Liver (tissue), 9 donors: ENCODE measurements around the gene CDON. TPM values are rescaled to one million over a fixed set of nuclear protein-coding genes. Genes with fewer than 3 reads are reported as not detected.

Source experiments
- DNase-seq: peaks from one replicate; pipeline ENCODE4 v3.0.0-alpha.2; 2017; ENCODE audit warnings: low spot score
- H3K27ac ChIP-seq, 2 donors: one replicate each; pipeline ENCODE4 v1.7.0; 2013; ENCODE audit warnings: inconsistent platforms in 2 of 2, low read length in 2 of 2, control low read depth in 1 of 2, low read depth in 1 of 2, mild to moderate bottlenecking in 1 of 2
- H3K27me3 ChIP-seq, 4 donors: one replicate each; pipeline versions ENCODE4 v1.6.1 to v1.7.0; 2013; ENCODE audit warnings: low read length in 3 of 4, inconsistent platforms in 1 of 4, mild to moderate bottlenecking in 1 of 4, moderate library complexity in 1 of 4; ENCODE audit not compliant: control insufficient read depth in 4 of 4, insufficient read depth in 4 of 4
- H3K36me3 ChIP-seq, 4 donors: one replicate each; pipeline versions ENCODE4 v1.6.1 to v1.7.0; 2013; ENCODE audit warnings: low read length in 3 of 4, mild to moderate bottlenecking in 3 of 4, low read depth in 1 of 4, moderate library complexity in 1 of 4; ENCODE audit not compliant: control insufficient read depth in 4 of 4, insufficient read depth in 3 of 4
- H3K4me1 ChIP-seq, 4 donors: one replicate each; pipeline versions ENCODE4 v1.6.1 to v1.7.0; 2013; ENCODE audit warnings: low read length in 3 of 4, mild to moderate bottlenecking in 3 of 4, moderate library complexity in 1 of 4; ENCODE audit not compliant: control insufficient read depth in 4 of 4, insufficient read depth in 4 of 4
- H3K4me3 ChIP-seq, 3 donors: one replicate each; pipeline versions ENCODE4 v1.6.1 to v1.7.0; 2013; ENCODE audit warnings: low read length in 3 of 3, control low read depth in 1 of 3, low read depth in 1 of 3, mild to moderate bottlenecking in 1 of 3
- H3K9ac ChIP-seq, 2 donors: one replicate each; pipeline ENCODE4 v1.7.0; 2013; ENCODE audit warnings: low read length in 2 of 2, mild to moderate bottlenecking in 2 of 2, moderate library complexity in 2 of 2, control low read depth in 1 of 2, low read depth in 1 of 2
- H3K9me3 ChIP-seq, 4 donors: one replicate each; pipeline versions ENCODE4 v1.6.1 to v1.7.0; 2013; ENCODE audit warnings: low read length in 3 of 4; ENCODE audit not compliant: control insufficient read depth in 4 of 4
- ATF3 ChIP-seq: IDR thresholded peaks from 2 replicates; pipeline ENCODE4 v1.6.1; 2016; ENCODE audit warnings: antibody characterized with exemption
- EGR1 ChIP-seq, 2 donors: IDR thresholded peaks; 2 replicates each; pipeline ENCODE4 v1.6.1; 2016 to 2018; ENCODE audit warnings: antibody characterized with exemption in 2 of 2, low read depth in 2 of 2
- FOXA1 ChIP-seq: IDR thresholded peaks from 2 replicates; pipeline ENCODE4 v1.6.1; 2016; ENCODE audit warnings: antibody characterized with exemption
- FOXA2 ChIP-seq: IDR thresholded peaks from 2 replicates; pipeline ENCODE4 v1.6.1; 2016; ENCODE audit warnings: antibody characterized with exemption
- GABPA ChIP-seq, 2 donors: IDR thresholded peaks in 1 of 2; conservative IDR thresholded peaks in 1 of 2; 2 replicates each; pipeline ENCODE4 v1.6.1; 2016; ENCODE audit warnings: antibody characterized with exemption in 2 of 2, mild to moderate bottlenecking in 1 of 2, moderate library complexity in 1 of 2
- HNF4A ChIP-seq, 2 donors: conservative IDR thresholded peaks; 2 replicates each; pipeline ENCODE4 v1.6.1; 2016; ENCODE audit warnings: antibody characterized with exemption in 2 of 2, mild to moderate bottlenecking in 2 of 2
- HNF4G ChIP-seq: IDR thresholded peaks from 2 replicates; pipeline ENCODE4 v1.6.1; 2016; ENCODE audit warnings: antibody characterized with exemption
- JUND ChIP-seq, 2 donors: IDR thresholded peaks; 2 replicates each; pipeline ENCODE4 v1.6.1; 2016; ENCODE audit warnings: antibody characterized with exemption in 2 of 2
- NR2F2 ChIP-seq: IDR thresholded peaks from 2 replicates; pipeline ENCODE4 v1.6.1; 2016; ENCODE audit warnings: antibody characterized with exemption
- RAD21 ChIP-seq, 2 donors: IDR thresholded peaks; 2 replicates each; pipeline ENCODE4 v1.6.1; 2016; ENCODE audit warnings: antibody characterized with exemption in 2 of 2, mild to moderate bottlenecking in 2 of 2
- REST ChIP-seq: IDR thresholded peaks from 2 replicates; pipeline ENCODE4 v1.6.1; 2016; ENCODE audit warnings: antibody characterized with exemption, mild to moderate bottlenecking
- SP1 ChIP-seq: IDR thresholded peaks from 2 replicates; pipeline ENCODE4 v1.6.1; 2018; ENCODE audit warnings: antibody characterized with exemption, mild to moderate bottlenecking
- YY1 ChIP-seq: IDR thresholded peaks from 2 replicates; pipeline ENCODE4 v1.6.1; 2016; ENCODE audit warnings: antibody characterized with exemption, mild to moderate bottlenecking
- WGBS: extraction: QIAGEN DNeasy Blood & Tissue Kit; methylation state at CpG from one replicate; pipeline ENCODE4 v1.1.7; 2013; 5-methylcytosine and 5-hydroxymethylcytosine counted together
- polyA plus RNA-seq, 2 donors: library from polyadenylated mRNA; stranded (reverse) in 1 of 2; unstranded in 1 of 2; fragments of 200-250 nt in 1 of 2; fragments of >200 nt in 1 of 2; fragmentation: Nextera tagmentation in 1 of 2; extraction: Ambion mirVana in 1 of 2; gene quantifications; one replicate each; pipeline versions ENCODE4 v1.2.1 to v1.2.3, GENCODE V29; 2013 to 2015
- total RNA-seq, 2 donors: library from RNA; depleted of rRNA; stranded (reverse); fragments of >200 nt; gene quantifications; one replicate each; pipeline ENCODE4 v1.2.3, GENCODE V29; 2014
- TF ChIP-seq, protein P1 (sequence below): fragments of 150-350 bp; IDR thresholded peaks from 2 replicates; pipeline ENCODE4 v1.5.1; 2017; ENCODE audit warnings: improper control_type of control experiment, low read depth, low read length; ENCODE audit not compliant: missing input control
- TF ChIP-seq, protein P2 (sequence below): IDR thresholded peaks from 2 replicates; pipeline ENCODE4 v1.6.1; 2016; ENCODE audit warnings: antibody characterized with exemption
- donor health status: healthy.
- donor health status: healthy.
- donor health status: healthy.
- donor health status: healthy.
- donor health status: healthy.

Gene CDON
- total and polyA plus RNA-seq, 4 donors, result 0.69 to 7.4 (median 3.9) TPM

GRCh38 chr11:126034039-126034932 is 28.4 kb downstream of the CDON start (continued):
- no peak for TF ChIP-seq REST

GRCh38 chr11:126032375-126032774 is 30.3 kb downstream of the CDON start:
- Histone ChIP-seq H3K27ac (no peak overlapping the region), H3K9ac (no peak overlapping the region), H3K27me3 (no peaks in the 10 kb centered on the region), H3K4me1 (peaks cover 0 to 10% (median 6%) of the 10 kb centered on the region in 4 donors), H3K4me3 (no peak overlapping the region), H3K9me3 (no peaks in the 10 kb centered on the region), H3K36me3 (no peaks in the 10 kb centered on the region)
- no peak for DNase-seq
- WGBS, result 94% methylated on average over 7 of the region's 7 CpGs
- TF ChIP-seq, protein P1, sequence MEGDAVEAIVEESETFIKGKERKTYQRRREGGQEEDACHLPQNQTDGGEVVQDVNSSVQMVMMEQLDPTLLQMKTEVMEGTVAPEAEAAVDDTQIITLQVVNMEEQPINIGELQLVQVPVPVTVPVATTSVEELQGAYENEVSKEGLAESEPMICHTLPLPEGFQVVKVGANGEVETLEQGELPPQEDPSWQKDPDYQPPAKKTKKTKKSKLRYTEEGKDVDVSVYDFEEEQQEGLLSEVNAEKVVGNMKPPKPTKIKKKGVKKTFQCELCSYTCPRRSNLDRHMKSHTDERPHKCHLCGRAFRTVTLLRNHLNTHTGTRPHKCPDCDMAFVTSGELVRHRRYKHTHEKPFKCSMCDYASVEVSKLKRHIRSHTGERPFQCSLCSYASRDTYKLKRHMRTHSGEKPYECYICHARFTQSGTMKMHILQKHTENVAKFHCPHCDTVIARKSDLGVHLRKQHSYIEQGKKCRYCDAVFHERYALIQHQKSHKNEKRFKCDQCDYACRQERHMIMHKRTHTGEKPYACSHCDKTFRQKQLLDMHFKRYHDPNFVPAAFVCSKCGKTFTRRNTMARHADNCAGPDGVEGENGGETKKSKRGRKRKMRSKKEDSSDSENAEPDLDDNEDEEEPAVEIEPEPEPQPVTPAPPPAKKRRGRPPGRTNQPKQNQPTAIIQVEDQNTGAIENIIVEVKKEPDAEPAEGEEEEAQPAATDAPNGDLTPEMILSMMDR, result no peak
- TF ChIP-seq RAD21 (IDR thresholded peaks at IDR 0.05) (no peak), NR2F2 (no peak), FOXA1 (no peak), YY1 (no peak), REST (no peak), GABPA (IDR thresholded peaks at IDR 0.05 in 1 of 2, conservative IDR thresholded peaks at IDR 0.05 in 1 of 2) (no peak), HNF4A (conservative IDR thresholded peaks at IDR 0.05) (no peak)

- Histone ChIP-seq H3K9ac (no peak overlapping the region), H3K27me3 (no peaks in the 10 kb centered on the region), H3K4me3 (no peak overlapping the region), H3K27ac (no peak overlapping the region), H3K36me3 (no peaks in the 10 kb centered on the region), H3K9me3 (no peaks in the 10 kb centered on the region), H3K4me1 (peaks cover 0 to 12% (median 5%) of the 10 kb centered on the region in 4 donors)
- WGBS, result 67% methylated on average over 2 of the region's 2 CpGs
- DNase-seq, result no peak
- TF ChIP-seq NR2F2 (no peak), SP1 (peak; percentile 50), FOXA2 (no peak), REST (no peak), GABPA (IDR thresholded peaks at IDR 0.05 in 1 of 2, conservative IDR thresholded peaks at IDR 0.05 in 1 of 2) (no peak), EGR1 (IDR thresholded peaks at IDR 0.05; ENCODE audit: low read depth in 2 of 2) (no peak), ATF3 (no peak), FOXA1 (no peak), HNF4G (peak; percentile 65), YY1 (no peak), JUND (IDR thresholded peaks at IDR 0.05) (peak in 1 of 2 donors; percentile 21)
- TF ChIP-seq, protein P2, sequence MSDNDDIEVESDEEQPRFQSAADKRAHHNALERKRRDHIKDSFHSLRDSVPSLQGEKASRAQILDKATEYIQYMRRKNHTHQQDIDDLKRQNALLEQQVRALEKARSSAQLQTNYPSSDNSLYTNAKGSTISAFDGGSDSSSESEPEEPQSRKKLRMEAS, result no peak
These were observed 32.9 kb downstream of the CDON start for GRCh38 chr11:126029805-126030204.
